DOHH2 (cell line): ENCODE data around the gene TPCN1.

Experiments used
- H3F3A ChIP-seq: fragments of 200-600 bp; sonication (generic), shearing (Covaris generic); 2 replicates; pipeline ENCODE4 v1.6.0; 2016; ENCODE audit warnings: antibody characterized with exemption, mild to moderate bottlenecking; ENCODE audit not compliant: control insufficient read depth, insufficient read depth
- H3K27ac ChIP-seq: fragments of 200-600 bp; sonication (generic); 2 replicates; pipeline ENCODE4 v1.5.1; 2014; ENCODE audit warnings: low read depth, mild to moderate bottlenecking, low read length, moderate library complexity
- H3K27me3 ChIP-seq: fragments of 200-600 bp; sonication (generic); 2 replicates; pipeline ENCODE4 v1.6.1; 2014; ENCODE audit warnings: mild to moderate bottlenecking, low read length, mixed read lengths; ENCODE audit not compliant: control insufficient read depth
- H3K36me3 ChIP-seq: fragments of 200-600 bp; sonication (generic); 2 replicates; pipeline ENCODE4 v1.6.1; 2014; ENCODE audit warnings: mild to moderate bottlenecking, low read length, moderate library complexity, mixed read lengths; ENCODE audit not compliant: control insufficient read depth
- H3K4me1 ChIP-seq: fragments of 200-600 bp; sonication (generic); 2 replicates; pipeline ENCODE4 v1.6.1; 2014; ENCODE audit warnings: mild to moderate bottlenecking, low read length, mixed read lengths; ENCODE audit not compliant: control insufficient read depth
- H3K4me2 ChIP-seq: fragments of 200-600 bp; sonication (generic); 2 replicates; pipeline ENCODE4 v1.6.0; 2014; ENCODE audit warnings: mild to moderate bottlenecking, low read length, moderate library complexity
- H3K4me3 ChIP-seq: fragments of 200-600 bp; sonication (generic); 2 replicates; pipeline ENCODE4 v1.5.1; 2014; ENCODE audit warnings: mild to moderate bottlenecking, low read length, mixed read lengths
- H3K79me2 ChIP-seq: fragments of 200-600 bp; sonication (generic); 2 replicates; pipeline ENCODE4 v1.6.1; 2014; ENCODE audit warnings: mild to moderate bottlenecking, low read length, mixed read lengths; ENCODE audit not compliant: control insufficient read depth
- H3K9me2 ChIP-seq: fragments of 200-600 bp; sonication (generic); replicated peaks from 2 replicates; pipeline ENCODE4 v1.6.1; 2014; ENCODE audit warnings: mild to moderate bottlenecking, low read length, mixed read lengths; ENCODE audit not compliant: control insufficient read depth
- H3K9me3 ChIP-seq: fragments of 200-600 bp; sonication (generic); 2 replicates; pipeline ENCODE4 v1.6.1; 2014; ENCODE audit warnings: antibody characterized with exemption, low read length, mixed read lengths; ENCODE audit not compliant: control insufficient read depth, insufficient read depth
- H4K20me1 ChIP-seq: fragments of 200-600 bp; sonication (generic); 2 replicates; pipeline ENCODE4 v1.6.0; 2014; ENCODE audit warnings: low read depth, mild to moderate bottlenecking, antibody characterized with exemption, low read length, moderate library complexity; ENCODE audit not compliant: control insufficient read depth, insufficient read depth
- CTCF ChIP-seq: fragments of 200-600 bp; sonication (generic); IDR thresholded peaks from one replicate; pipeline ENCODE4 v1.5.1; 2014; ENCODE audit warnings: antibody characterized with exemption, mild to moderate bottlenecking, low read depth, low read length; ENCODE audit not compliant: poor library complexity, severe bottlenecking
- EZH2phosphoT487 ChIP-seq: fragments of 200-600 bp; sonication (generic); IDR thresholded peaks from 2 replicates; pipeline ENCODE4 v1.6.1; 2017; ENCODE audit warnings: borderline replicate concordance, mild to moderate bottlenecking, antibody characterized with exemption, low read length, moderate library complexity, mixed read lengths

Gene TPCN1

DNA sequence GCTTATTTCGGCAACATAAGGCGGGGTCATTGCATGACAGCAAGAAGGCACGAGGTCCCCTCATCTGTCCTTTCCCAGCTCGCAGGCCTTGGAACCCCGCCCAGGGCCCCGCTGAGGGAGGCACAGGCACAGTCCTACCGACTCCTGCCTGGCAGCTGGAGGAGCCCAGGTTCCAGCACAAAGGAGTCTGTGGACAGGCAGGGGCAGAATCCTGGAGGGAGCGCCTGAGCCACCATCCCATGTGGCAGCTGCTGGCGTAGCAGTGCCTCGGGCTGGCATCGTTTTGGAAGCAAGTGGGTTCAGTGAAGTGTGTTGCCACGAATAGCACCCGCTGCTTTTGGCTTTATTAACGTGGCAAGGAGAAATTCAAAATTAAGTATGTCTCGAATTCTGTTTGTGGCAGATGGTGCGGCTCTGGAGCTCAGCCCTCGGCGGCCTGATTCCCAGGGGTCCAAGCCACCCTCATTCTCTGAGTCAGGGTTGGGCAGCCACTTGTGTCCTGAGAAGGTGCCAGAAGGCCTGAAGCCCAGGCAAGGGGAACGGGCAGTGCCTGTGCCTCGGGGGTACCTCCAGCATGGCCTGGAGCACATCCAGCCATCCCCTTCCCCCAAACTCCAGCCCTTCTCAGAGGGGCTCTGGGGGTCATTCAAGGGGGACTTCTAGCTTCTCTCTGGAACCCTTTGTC lies 77.7 kb downstream of the TPCN1 start:
- Histone ChIP-seq H3K36me3 (peaks cover 40% of the 10 kb centered on the region), H3K27ac (no peak overlapping the region), H3K4me3 (no peak overlapping the region), H3K4me1 (peaks cover 15% of the 10 kb centered on the region), H3K4me2 (no peak overlapping the region), H3K9me2 (no peaks in the 10 kb centered on the region), H4K20me1 (no peaks in the 10 kb centered on the region), H3K79me2 (no peaks in the 10 kb centered on the region), H3K27me3 (no peaks in the 10 kb centered on the region), H3K9me3 (no peaks in the 10 kb centered on the region), H3F3A (no peaks in the 10 kb centered on the region)
- TF ChIP-seq CTCF: no peak
- no peak for TF ChIP-seq EZH2phosphoT487

DNA sequence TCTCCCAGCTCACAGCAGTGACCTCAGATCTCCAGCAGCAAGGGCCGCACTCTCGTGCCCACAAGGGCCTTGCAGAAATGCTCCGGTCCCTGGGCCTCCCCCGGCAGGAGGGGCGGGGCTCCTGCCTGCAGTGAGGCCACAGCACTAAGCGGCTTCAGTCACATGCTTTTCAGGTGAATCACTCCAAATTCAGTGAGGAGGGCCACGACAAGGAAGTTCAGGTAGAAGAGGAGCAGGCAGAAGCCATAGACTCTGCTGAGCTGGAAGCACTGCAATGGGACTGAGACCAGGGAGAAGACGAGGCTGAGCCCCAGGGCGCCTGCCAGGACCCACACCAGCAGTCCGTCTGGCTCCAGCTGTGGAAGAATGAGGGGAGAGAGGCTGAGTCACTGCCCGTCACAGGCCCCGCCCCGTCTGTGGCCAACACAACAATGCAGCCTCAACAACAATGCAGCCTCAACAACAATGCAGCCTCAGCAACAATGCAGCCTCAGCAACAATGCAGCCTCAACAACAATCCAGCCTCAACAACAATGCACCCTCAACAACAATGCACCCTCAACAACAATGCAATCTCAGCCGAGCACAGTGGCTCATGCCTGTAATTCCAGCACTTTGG lies 78.5 kb downstream of the TPCN1 start:
- Histone ChIP-seq H3K27me3 (no peaks in the 10 kb centered on the region), H3K36me3 (peaks cover 39% of the 10 kb centered on the region), H3K27ac (no peak overlapping the region), H3K4me3 (no peak overlapping the region), H4K20me1 (no peaks in the 10 kb centered on the region), H3F3A (no peaks in the 10 kb centered on the region), H3K9me2 (no peaks in the 10 kb centered on the region), H3K4me2 (no peak overlapping the region), H3K4me1 (peaks cover 15% of the 10 kb centered on the region), H3K79me2 (no peaks in the 10 kb centered on the region), H3K9me3 (no peaks in the 10 kb centered on the region)
- TF ChIP-seq EZH2phosphoT487: no peak
- TF ChIP-seq CTCF: no peak

DNA sequence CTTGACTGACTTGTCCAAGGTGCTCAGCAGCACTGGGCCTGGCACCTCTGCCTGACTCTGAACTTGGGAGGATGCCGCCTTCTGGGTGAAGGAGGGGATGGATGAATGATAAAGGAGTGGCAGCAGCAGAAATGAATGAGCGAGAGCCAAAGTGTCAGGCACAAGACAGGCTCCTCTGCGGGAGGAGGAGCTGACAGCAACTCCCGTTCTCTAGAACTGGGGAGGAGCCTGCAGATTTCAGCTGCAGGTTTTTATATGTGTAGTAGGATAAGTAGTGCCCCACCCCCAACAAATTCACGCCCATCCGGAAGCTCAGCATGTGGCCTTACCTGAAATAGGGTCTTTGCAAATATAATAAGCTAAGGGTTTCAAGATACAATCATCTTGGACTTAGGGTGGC lies 80.5 kb downstream of the TPCN1 start:
- no peaks in the 10 kb centered on the region for H3K27me3 ChIP-seq
- H3K4me2 ChIP-seq: no peak overlapping the region

More for the DNA sequence above, 80.5 kb downstream of the TPCN1 start:
- Histone ChIP-seq H3F3A (no peaks in the 10 kb centered on the region), H3K9me2 (no peaks in the 10 kb centered on the region), H3K27ac (no peak overlapping the region), H3K79me2 (no peaks in the 10 kb centered on the region), H3K9me3 (no peaks in the 10 kb centered on the region), H3K36me3 (peaks cover 21% of the 10 kb centered on the region), H4K20me1 (no peaks in the 10 kb centered on the region), H3K4me1 (peaks cover 15% of the 10 kb centered on the region), H3K4me3 (no peak overlapping the region)
- TF ChIP-seq CTCF (no peak), EZH2phosphoT487 (no peak)
